Measurements from ENCODE around the gene ACER3. TPM values are rescaled to one million over a fixed set of nuclear protein-coding genes. Genes with fewer than 3 reads are reported as not detected.

ACER3 gene
- total and polyA plus RNA-seq, 2 experiments from 2014 or later = 6.2 to 26.5 TPM

- TF ChIP-seq, protein P1, sequence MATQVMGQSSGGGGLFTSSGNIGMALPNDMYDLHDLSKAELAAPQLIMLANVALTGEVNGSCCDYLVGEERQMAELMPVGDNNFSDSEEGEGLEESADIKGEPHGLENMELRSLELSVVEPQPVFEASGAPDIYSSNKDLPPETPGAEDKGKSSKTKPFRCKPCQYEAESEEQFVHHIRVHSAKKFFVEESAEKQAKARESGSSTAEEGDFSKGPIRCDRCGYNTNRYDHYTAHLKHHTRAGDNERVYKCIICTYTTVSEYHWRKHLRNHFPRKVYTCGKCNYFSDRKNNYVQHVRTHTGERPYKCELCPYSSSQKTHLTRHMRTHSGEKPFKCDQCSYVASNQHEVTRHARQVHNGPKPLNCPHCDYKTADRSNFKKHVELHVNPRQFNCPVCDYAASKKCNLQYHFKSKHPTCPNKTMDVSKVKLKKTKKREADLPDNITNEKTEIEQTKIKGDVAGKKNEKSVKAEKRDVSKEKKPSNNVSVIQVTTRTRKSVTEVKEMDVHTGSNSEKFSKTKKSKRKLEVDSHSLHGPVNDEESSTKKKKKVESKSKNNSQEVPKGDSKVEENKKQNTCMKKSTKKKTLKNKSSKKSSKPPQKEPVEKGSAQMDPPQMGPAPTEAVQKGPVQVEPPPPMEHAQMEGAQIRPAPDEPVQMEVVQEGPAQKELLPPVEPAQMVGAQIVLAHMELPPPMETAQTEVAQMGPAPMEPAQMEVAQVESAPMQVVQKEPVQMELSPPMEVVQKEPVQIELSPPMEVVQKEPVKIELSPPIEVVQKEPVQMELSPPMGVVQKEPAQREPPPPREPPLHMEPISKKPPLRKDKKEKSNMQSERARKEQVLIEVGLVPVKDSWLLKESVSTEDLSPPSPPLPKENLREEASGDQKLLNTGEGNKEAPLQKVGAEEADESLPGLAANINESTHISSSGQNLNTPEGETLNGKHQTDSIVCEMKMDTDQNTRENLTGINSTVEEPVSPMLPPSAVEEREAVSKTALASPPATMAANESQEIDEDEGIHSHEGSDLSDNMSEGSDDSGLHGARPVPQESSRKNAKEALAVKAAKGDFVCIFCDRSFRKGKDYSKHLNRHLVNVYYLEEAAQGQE (IDR thresholded peaks at IDR 0.05; ENCODE audit: unreplicated experiment) = no peak
- TF ChIP-seq CREB1 (CRISPR knock-in tag; IDR thresholded peaks at IDR 0.05; ENCODE audit: low read depth) = no peak
These were observed 16.8 kb upstream of the ACER3 start (continued) for GRCh38 chr11:76843907-76844306.

DNA sequence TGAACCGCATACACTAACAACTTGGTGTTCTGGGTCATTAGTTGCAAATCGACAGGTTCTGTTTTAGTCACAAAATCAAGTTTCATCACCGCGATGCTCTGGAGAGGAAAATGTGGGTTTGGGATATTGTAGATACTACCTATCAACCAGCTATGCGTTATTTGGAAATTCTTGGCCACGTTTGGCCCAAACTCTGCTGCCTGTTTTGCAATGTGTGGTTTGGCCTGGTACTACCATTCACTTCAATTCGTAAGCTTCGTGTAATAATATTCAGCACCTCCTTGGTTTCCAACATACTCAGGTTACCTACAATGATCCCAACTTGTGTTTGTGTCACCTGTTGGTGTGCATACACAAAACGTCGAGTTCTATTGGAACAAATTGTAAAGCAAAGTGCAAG is 16.2 kb upstream of the ACER3 start:
- Histone ChIP-seq H3K27me3 (ENCODE audit: insufficient read depth) (no peaks in the 10 kb centered on the region), H3K4me3 (no peak overlapping the region), H4K20me1 (replicated peaks; ENCODE audit: insufficient read depth) (no peaks in the 10 kb centered on the region), H3K79me2 (replicated peaks; ENCODE audit: insufficient read depth) (no peaks in the 10 kb centered on the region), H3K4me1 (ENCODE audit: insufficient read depth) (no peaks in the 10 kb centered on the region), H3F3A (replicated peaks; ENCODE audit: low read depth) (no peaks in the 10 kb centered on the region), H2AFZ (no peak overlapping the region), H3K27ac (ENCODE audit: low read depth) (no peak overlapping the region), H3K4me2 (no peak overlapping the region), H3K36me3 (ENCODE audit: insufficient read depth) (no peaks in the 10 kb centered on the region), H3K9me2 (ENCODE audit: insufficient read depth) (no peaks in the 10 kb centered on the region)
- peaks cover 2% of the 10 kb centered on the region for H3K27me3 Mint-ChIP-seq (ENCODE audit: insufficient read depth, low read depth, poor library complexity)
- H3K4me1 Mint-ChIP-seq = peaks cover 3% of the 10 kb centered on the region; the same call in 1 of the 3 replicates
- no peak overlapping the region for H3K4me3 Mint-ChIP-seq
- DNase-seq (ENCODE audit: low spot score) (no peak), ATAC-seq (no peak)
- H3K9me3 Mint-ChIP-seq = no peaks in the 10 kb centered on the region
- no peak overlapping the region for H3K27ac Mint-ChIP-seq
- H3K36me3 Mint-ChIP-seq (ENCODE audit: low read depth) = no peaks in the 10 kb centered on the region
- TF ChIP-seq ZNF331 (CRISPR knock-in tag; IDR thresholded peaks at IDR 0.05; ENCODE audit: low read depth) (no peak), POLR2AphosphoS5 (IDR thresholded peaks at IDR 0.05; ENCODE audit: low read depth) (no peak), EZH2phosphoT487 (IDR thresholded peaks at IDR 0.05; ENCODE audit: unreplicated experiment) (no peak), NANOG (IDR thresholded peaks at IDR 0.05; ENCODE audit: borderline replicate concordance) (no peak), STAT1 (IDR thresholded peaks at IDR 0.05; ENCODE audit: unreplicated experiment) (no peak), CREB1 (CRISPR knock-in tag; IDR thresholded peaks at IDR 0.05; ENCODE audit: low read depth) (no peak), ZNF114 (CRISPR knock-in tag; IDR thresholded peaks at IDR 0.05) (no peak), EZH2 (IDR thresholded peaks at IDR 0.05; ENCODE audit: low read depth, unreplicated experiment) (no peak)
- TF ChIP-seq, protein P1 (IDR thresholded peaks at IDR 0.05; ENCODE audit: unreplicated experiment) = no peak
- TF ChIP-seq, protein P2, sequence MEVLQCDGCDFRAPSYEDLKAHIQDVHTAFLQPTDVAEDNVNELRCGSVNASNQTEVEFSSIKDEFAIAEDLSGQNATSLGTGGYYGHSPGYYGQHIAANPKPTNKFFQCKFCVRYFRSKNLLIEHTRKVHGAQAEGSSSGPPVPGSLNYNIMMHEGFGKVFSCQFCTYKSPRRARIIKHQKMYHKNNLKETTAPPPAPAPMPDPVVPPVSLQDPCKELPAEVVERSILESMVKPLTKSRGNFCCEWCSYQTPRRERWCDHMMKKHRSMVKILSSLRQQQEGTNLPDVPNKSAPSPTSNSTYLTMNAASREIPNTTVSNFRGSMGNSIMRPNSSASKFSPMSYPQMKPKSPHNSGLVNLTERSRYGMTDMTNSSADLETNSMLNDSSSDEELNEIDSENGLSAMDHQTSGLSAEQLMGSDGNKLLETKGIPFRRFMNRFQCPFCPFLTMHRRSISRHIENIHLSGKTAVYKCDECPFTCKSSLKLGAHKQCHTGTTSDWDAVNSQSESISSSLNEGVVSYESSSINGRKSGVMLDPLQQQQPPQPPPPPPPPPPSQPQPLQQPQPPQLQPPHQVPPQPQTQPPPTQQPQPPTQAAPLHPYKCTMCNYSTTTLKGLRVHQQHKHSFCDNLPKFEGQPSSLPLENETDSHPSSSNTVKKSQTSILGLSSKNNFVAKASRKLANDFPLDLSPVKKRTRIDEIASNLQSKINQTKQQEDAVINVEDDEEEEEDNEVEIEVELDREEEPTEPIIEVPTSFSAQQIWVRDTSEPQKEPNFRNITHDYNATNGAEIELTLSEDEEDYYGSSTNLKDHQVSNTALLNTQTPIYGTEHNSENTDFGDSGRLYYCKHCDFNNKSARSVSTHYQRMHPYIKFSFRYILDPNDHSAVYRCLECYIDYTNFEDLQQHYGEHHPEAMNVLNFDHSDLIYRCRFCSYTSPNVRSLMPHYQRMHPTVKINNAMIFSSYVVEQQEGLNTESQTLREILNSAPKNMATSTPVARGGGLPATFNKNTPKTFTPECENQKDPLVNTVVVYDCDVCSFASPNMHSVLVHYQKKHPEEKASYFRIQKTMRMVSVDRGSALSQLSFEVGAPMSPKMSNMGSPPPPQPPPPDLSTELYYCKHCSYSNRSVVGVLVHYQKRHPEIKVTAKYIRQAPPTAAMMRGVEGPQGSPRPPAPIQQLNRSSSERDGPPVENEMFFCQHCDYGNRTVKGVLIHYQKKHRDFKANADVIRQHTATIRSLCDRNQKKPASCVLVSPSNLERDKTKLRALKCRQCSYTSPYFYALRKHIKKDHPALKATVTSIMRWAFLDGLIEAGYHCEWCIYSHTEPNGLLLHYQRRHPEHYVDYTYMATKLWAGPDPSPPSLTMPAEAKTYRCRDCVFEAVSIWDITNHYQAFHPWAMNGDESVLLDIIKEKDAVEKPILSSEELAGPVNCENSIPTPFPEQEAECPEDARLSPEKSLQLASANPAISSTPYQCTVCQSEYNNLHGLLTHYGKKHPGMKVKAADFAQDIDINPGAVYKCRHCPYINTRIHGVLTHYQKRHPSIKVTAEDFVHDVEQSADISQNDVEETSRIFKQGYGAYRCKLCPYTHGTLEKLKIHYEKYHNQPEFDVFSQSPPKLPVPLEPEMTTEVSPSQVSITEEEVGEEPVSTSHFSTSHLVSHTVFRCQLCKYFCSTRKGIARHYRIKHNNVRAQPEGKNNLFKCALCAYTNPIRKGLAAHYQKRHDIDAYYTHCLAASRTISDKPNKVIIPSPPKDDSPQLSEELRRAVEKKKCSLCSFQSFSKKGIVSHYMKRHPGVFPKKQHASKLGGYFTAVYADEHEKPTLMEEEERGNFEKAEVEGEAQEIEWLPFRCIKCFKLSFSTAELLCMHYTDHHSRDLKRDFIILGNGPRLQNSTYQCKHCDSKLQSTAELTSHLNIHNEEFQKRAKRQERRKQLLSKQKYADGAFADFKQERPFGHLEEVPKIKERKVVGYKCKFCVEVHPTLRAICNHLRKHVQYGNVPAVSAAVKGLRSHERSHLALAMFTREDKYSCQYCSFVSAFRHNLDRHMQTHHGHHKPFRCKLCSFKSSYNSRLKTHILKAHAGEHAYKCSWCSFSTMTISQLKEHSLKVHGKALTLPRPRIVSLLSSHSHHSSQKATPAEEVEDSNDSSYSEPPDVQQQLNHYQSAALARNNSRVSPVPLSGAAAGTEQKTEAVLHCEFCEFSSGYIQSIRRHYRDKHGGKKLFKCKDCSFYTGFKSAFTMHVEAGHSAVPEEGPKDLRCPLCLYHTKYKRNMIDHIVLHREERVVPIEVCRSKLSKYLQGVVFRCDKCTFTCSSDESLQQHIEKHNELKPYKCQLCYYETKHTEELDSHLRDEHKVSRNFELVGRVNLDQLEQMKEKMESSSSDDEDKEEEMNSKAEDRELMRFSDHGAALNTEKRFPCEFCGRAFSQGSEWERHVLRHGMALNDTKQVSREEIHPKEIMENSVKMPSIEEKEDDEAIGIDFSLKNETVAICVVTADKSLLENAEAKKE (CRISPR knock-in tag; IDR thresholded peaks at IDR 0.05) = no peak
- TF ChIP-seq, protein P3, sequence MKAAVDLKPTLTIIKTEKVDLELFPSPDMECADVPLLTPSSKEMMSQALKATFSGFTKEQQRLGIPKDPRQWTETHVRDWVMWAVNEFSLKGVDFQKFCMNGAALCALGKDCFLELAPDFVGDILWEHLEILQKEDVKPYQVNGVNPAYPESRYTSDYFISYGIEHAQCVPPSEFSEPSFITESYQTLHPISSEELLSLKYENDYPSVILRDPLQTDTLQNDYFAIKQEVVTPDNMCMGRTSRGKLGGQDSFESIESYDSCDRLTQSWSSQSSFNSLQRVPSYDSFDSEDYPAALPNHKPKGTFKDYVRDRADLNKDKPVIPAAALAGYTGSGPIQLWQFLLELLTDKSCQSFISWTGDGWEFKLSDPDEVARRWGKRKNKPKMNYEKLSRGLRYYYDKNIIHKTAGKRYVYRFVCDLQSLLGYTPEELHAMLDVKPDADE (IDR thresholded peaks at IDR 0.05) = no peak
